HG02798 (cell line): ENCODE data around the gene MYO5B.

Source experiments
- ATAC-seq: cut with Tn5 transposase; IDR thresholded peaks from one replicate; pipeline ENCODE4 v1.9.1; 2021; ENCODE audit warnings: mild to moderate bottlenecking; ENCODE audit not compliant: unreplicated experiment, poor library complexity

Gene MYO5B

GRCh38 chr18:49988101-49988500, 206.8 kb downstream of the MYO5B start:
- no peak for ATAC-seq

- no peak for ATAC-seq
Observed at GRCh38 chr18:49985236-49985635, 209.7 kb downstream of the MYO5B start.

- no peak for ATAC-seq
Observed at GRCh38 chr18:49980896-49981295, 214.1 kb downstream of the MYO5B start.

DNA sequence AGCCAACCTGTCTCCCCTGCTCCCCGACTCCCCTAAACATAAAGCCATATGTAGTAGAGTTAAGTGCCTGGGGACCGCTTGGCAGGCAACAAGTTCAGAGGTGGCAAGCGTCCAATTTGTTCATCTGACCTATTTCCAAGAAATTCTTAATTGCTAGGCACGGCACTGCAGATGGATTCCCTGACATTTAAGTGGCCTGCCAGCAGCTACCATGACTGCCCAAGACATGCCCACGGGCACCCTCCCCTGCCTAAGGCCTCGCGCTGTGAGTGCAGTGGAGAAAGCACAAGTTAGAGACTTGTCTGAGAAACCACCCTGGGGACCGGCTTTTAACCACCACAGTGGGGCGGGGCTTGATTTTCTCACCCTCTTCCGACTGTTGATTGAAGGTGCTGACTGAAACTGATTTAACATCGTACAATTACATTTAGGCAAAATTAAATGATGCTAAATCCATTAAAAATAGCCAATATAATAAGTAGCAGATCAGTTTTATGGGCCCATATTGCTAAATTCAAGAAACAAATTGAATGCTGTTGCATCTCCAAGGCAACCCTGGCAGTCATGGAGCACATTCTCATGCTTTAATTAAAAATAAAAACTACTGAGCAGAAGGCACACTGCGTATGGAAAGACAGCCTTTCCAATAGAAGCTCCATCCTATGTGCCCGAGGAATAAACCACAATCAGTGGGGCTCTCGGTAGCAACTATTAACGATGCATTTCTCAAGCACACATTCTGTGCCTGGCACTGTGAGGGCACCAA, 218.0 kb downstream of the MYO5B start:
- ATAC-seq = no peak

GRCh38 chr18:49976001-49976400, 218.9 kb downstream of the MYO5B start:
- ATAC-seq = no peak

DNA sequence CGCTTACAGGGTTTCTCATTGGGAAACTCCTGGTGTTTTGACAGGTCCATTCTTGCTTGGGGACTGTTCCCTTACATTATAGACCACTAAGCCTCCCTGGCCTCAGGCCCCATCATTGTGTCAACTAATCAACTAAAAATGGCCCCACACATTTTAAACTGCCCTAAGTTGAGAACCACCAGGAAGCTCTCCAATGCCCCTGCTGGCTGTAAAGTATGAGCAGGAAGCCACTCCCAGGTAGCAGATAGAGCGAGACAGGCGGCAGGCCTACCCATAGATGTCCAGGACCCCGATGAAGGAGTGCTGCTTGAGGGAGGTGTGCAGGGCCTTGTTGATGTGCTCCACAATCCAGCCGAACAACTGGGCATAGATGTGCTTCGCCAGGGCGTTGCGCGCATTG, 220.9 kb downstream of the MYO5B start:
- ATAC-seq = no peak

DNA sequence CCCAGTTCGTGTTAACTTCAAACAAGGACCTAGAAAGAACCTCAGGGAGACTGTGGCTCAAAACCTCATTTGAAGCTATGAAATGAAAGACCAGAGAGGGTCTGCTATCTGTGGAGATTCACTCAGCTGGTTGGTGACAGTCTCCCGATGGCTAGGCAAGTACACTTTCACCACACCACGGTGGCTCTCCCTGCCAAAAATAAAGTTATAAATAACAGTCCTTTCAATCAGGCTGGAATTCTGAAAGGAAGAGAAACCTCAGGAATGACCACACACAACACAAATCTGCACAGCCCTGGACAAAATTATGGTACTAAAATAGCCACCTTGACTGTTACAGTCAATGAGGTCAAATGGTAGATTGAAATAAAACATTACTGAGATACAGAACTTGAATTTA, 221.4 kb downstream of the MYO5B start:
- no peak for ATAC-seq

- no peak for ATAC-seq
Observed at GRCh38 chr18:49972535-49972934, 222.4 kb downstream of the MYO5B start.

DNA sequence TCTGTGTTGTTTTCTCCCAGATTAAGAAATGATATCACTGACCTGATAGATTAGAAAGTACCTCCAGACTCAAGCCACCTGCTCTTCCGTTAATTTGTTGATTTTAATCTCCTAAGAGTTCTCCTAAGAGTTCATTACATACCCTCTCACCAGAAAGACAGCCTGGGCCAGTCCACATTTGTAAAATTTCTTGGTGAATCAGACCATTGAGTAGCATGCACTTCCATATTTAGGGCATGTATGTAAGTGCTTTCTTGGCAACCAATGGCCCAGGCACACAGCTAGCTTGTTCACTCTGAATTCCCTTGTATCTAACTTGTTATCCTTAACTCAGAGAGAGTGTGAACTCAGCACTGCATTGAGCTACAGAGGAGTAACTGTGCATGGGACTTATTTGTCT, 223.5 kb downstream of the MYO5B start:
- no peak for ATAC-seq

DNA sequence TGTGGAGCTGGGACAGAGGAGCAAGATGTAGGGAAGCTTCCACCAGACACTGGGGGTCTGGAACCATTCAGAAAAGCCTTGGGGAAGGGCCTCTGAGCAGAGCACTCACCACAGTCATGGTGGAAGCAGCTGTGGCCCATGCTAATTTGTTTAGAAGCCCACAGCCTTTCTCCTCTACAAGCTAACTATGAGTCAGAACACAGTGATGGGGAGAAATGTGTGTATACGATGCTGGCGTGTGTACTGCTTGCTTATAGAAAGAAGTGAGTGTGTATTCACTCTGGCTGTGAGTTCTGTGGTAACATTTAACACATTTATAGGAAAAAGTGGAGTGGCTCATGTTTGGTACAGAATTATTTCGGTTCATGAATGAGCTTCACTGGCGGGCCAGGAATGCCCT, 224.6 kb downstream of the MYO5B start:
- peak; percentile 74 for ATAC-seq

- ATAC-seq = no peak
Observed at GRCh38 chr18:49968644-49969309, 226.2 kb downstream of the MYO5B start.

GRCh38 chr18:49967636-49968313, 227.2 kb downstream of the MYO5B start:
- ATAC-seq = no peak

GRCh38 chr18:49967171-49967570, 227.8 kb downstream of the MYO5B start:
- peak; percentile 69 for ATAC-seq

DNA sequence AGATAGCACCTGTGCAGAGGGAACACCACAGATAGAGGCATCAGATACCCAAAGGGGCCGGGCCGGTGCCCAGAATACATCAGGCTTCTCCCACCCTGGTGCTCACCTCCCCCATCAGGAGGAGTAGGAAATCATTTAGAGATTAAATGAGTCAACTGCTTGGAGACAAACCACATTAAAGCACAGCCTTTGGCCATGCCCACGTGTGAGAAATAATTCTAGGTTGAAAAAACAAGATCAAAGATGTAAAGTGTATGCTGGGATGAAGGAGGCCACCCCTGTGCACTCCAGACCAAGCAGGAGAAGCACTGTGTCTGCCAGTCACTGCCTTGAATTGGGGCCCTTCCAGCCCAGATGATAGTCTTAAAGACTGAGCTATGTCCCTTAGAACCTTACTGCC, 228.9 kb downstream of the MYO5B start:
- no peak for ATAC-seq

DNA sequence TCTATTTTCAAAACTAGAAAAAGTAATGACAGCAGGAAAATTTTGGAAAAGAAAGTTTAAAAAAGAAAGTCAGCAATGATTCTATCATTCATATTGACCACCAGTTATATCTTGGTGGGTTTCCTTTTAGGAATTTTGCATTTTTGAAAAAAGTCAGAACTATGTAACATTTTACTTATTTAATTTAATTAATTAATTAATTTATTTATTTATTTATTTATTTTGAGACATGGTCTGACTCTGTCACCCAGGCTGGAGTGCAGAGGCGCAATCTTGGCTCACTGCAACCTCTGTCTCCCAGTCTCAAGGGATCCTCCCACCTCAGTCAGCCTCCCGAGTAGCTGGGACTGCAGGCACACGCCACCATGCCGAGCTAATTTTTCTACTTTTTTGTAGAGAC, 231.7 kb downstream of the MYO5B start:
- ATAC-seq = no peak

DNA sequence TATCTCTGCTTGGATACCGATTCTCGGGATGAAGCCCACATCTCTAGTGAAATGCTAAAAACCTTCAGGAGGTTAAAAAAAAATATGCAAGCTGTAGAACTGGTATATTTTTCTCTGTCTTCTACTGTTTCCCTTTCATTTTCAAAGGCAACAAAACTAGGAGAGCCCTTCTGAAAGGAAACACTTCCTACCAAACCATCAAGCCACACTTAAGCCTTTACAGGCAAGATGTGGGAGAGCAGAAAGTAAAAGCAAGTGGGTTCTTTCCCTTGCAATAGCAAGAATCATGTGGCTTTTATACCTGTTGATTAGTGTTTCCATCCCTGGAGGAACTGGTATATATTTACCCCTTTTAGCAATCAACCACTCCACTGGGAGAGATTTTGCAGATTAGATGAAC, 233.7 kb downstream of the MYO5B start:
- peak; percentile 34 for ATAC-seq

GRCh38 chr18:49960376-49960775, 234.6 kb downstream of the MYO5B start:
- no peak for ATAC-seq

GRCh38 chr18:49959176-49959575, 235.8 kb downstream of the MYO5B start:
- ATAC-seq = peak; percentile 63

DNA sequence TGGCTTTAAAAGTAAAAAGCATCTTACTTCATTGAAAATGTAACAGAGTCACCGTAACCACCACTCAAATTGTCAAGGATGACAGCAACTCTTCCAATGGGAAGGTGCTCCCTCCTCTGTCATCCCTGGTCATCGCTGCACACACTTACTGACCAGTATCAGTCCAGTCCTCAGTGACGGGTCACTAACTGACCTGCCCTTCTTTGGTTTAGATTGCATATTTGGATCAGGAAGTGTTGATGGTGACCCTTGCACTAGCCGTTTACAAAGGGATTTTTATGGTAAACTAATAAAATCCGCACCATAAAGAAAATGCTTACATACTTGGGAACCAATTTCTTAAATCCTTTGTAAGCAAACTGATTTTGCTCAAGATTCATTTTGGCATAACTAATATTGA, 239.7 kb downstream of the MYO5B start:
- ATAC-seq = no peak

GRCh38 chr18:49953391-49953790, 241.6 kb downstream of the MYO5B start:
- ATAC-seq = no peak

DNA sequence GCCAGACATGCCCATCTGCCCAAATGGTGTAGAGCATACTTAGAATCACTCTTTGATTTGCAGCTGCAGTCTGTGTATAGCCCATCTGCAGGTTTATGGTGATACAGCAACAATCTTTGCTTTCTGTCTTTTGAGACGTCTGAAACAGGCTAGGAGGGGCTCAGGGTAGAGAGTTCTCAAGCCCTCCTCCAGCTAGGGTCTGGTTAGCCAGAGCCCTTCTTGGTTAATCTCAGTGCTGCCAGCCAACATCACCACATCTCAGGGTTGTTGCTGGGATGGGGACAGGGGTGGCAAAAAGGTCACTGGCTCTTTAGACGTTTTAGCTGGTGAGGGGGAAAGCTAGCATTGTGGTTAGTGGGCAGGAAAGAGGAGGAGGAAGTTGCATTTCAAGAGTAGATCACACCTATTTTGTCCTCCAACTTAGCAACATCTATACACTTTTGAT, 245.0 kb downstream of the MYO5B start:
- no peak for ATAC-seq
